ENCODE measurements around the gene C6orf120. TPM values are rescaled to one million over a fixed set of nuclear protein-coding genes. Genes with fewer than 3 reads are reported as not detected.

C6orf120 gene
- polyA plus RNA-seq, 1 donor (not counting 4 experiments of a cell fraction or from before 2014, with no cell fraction given): 18.1 TPM

- no peak overlapping the region for H3K9ac ChIP-seq (ENCODE audit: control insufficient read depth, extremely low read depth, insufficient read depth, low read length)
- no peaks in the 10 kb centered on the region for H3K4me1 ChIP-seq (ENCODE audit: control insufficient read depth, extremely low read depth, insufficient read depth, low read length)
- dilution Hi-C loops (cut with MboI; ENCODE audit: extremely low pct_ligation_motif_present, low sequenced_read_pairs): no loop called here
- H3K9me1 ChIP-seq (ENCODE audit: control insufficient read depth, extremely low read depth, insufficient read depth, low read length): no peaks in the 10 kb centered on the region
- H3K4me3 ChIP-seq (ENCODE audit: control insufficient read depth in 2 of 3, extremely low read depth in 1 of 3, insufficient read depth in 2 of 3, low read depth in 1 of 3, low read length in 3 of 3): no peak overlapping the region
- peaks cover 9 to 11% of the 10 kb centered on the region in 2 experiments for H3K36me3 ChIP-seq (ENCODE audit: control insufficient read depth in 2 of 2, extremely low read depth in 1 of 2, insufficient read depth in 2 of 2, low read length in 2 of 2)
- TF ChIP-seq EZH2 (IDR thresholded peaks at IDR 0.05; ENCODE audit: low read length): no peak
- TF ChIP-seq CTCF (optimal IDR thresholded peaks at IDR 0.05 in 1 of 3, IDR thresholded peaks at IDR 0.05 in 1 of 3, conservative IDR thresholded peaks at IDR 0.05 in 1 of 3; ENCODE audit: extremely low read depth in 1 of 3, insufficient read depth in 2 of 3, low read length in 3 of 3): no peak
- no peaks in the 10 kb centered on the region for H3K27me3 ChIP-seq (ENCODE audit: control insufficient read depth, extremely low read depth, insufficient read depth, low read length)
- H3K79me2 ChIP-seq (ENCODE audit: control insufficient read depth, insufficient read depth, low read length): peaks cover 15% of the 10 kb centered on the region
- FAIRE-seq: no peak
- no peak for DNase-seq (ENCODE audit: low read depth, low spot score)
- no peaks in the 10 kb centered on the region for H4K20me1 ChIP-seq (ENCODE audit: control insufficient read depth, extremely low read depth, insufficient read depth, low read length)
- H3K9me3 ChIP-seq (ENCODE audit: control insufficient read depth, low read depth, low read length): no peaks in the 10 kb centered on the region
- H2AFZ ChIP-seq (ENCODE audit: control insufficient read depth, low read length): no peak overlapping the region
- H3K27ac ChIP-seq (ENCODE audit: control insufficient read depth, insufficient read depth, low read length): no peak overlapping the region
- no peak overlapping the region for H3K4me2 ChIP-seq (ENCODE audit: control insufficient read depth, extremely low read depth, insufficient read depth, low read depth, low read length)
Measured at GRCh38 chr6:169685860-169686259, 16.1 kb upstream of the C6orf120 start.

- H3K79me2 ChIP-seq (ENCODE audit: control insufficient read depth, insufficient read depth, low read length): peaks cover 18% of the 10 kb centered on the region
- H2AFZ ChIP-seq (ENCODE audit: control insufficient read depth, low read length): no peak overlapping the region
- TF ChIP-seq EZH2 (IDR thresholded peaks at IDR 0.05; ENCODE audit: low read length) (no peak), CTCF (optimal IDR thresholded peaks at IDR 0.05 in 1 of 3, IDR thresholded peaks at IDR 0.05 in 1 of 3, conservative IDR thresholded peaks at IDR 0.05 in 1 of 3; ENCODE audit: extremely low read depth in 1 of 3, insufficient read depth in 2 of 3, low read length in 3 of 3) (no peak)
- H3K4me1 ChIP-seq (ENCODE audit: control insufficient read depth, extremely low read depth, insufficient read depth, low read length): no peaks in the 10 kb centered on the region
- peak; percentile 62 for FAIRE-seq
- H3K27ac ChIP-seq (ENCODE audit: control insufficient read depth, insufficient read depth, low read length): no peak overlapping the region
- no peak overlapping the region for H3K4me2 ChIP-seq (ENCODE audit: control insufficient read depth, extremely low read depth, insufficient read depth, low read depth, low read length)
- H3K4me3 ChIP-seq (ENCODE audit: control insufficient read depth in 2 of 3, extremely low read depth in 1 of 3, insufficient read depth in 2 of 3, low read depth in 1 of 3, low read length in 3 of 3): no peak overlapping the region
- no peaks in the 10 kb centered on the region for H3K9me1 ChIP-seq (ENCODE audit: control insufficient read depth, extremely low read depth, insufficient read depth, low read length)
- peaks cover 4 to 5% of the 10 kb centered on the region in 2 experiments for H3K36me3 ChIP-seq (ENCODE audit: control insufficient read depth in 2 of 2, extremely low read depth in 1 of 2, insufficient read depth in 2 of 2, low read length in 2 of 2)
- no peak for DNase-seq (ENCODE audit: low read depth, low spot score)
- no peaks in the 10 kb centered on the region for H3K27me3 ChIP-seq (ENCODE audit: control insufficient read depth, extremely low read depth, insufficient read depth, low read length)
- H3K9me3 ChIP-seq (ENCODE audit: control insufficient read depth, low read depth, low read length): no peaks in the 10 kb centered on the region
- H3K9ac ChIP-seq (ENCODE audit: control insufficient read depth, extremely low read depth, insufficient read depth, low read length): no peak overlapping the region
- dilution Hi-C loops (cut with MboI; ENCODE audit: extremely low pct_ligation_motif_present, low sequenced_read_pairs): no loop called here
- H4K20me1 ChIP-seq (ENCODE audit: control insufficient read depth, extremely low read depth, insufficient read depth, low read length): no peaks in the 10 kb centered on the region
Measured at GRCh38 chr6:169689287-169689686, 12.6 kb upstream of the C6orf120 start.
